Suppressor macrophage treated with lipopolysaccharide for 1 hour (primary cell): Measurements from ENCODE around the gene DCTD.
A peak's percentile ranks its signal among the peaks of the same experiment; 100 is the strongest.
"Not testable (repeated sequence)": the region's sequence is repeated elsewhere in the genome, so short reads cannot be mapped to it uniquely, and the experiment has no call there.

Experiments
- DNase-seq, 3 donors: peaks; one replicate each; pipeline ENCODE4 v3.0.0-alpha.2; 2020 to 2022

The DCTD gene

DNA sequence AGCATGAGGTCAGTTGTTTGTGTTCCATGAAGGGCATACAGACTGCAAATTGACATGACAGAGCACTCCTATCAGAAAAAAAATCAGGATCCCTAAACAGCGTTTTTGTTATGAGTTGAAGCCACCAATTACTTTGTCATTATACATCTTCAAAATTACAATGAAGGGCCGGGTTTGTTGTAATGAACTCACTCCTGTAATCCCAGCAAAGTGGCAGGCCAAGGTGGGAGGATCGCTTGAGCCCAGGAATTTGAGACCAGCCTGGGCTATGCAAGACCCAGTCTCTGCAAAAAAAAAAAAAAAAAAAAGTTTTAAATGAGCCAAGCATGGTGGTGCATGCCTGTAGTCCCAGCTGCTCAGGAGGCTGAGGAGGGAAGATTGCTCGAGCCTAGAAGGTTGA is 3.5 kb upstream of the DCTD start:
- no peak for DNase-seq

DNA sequence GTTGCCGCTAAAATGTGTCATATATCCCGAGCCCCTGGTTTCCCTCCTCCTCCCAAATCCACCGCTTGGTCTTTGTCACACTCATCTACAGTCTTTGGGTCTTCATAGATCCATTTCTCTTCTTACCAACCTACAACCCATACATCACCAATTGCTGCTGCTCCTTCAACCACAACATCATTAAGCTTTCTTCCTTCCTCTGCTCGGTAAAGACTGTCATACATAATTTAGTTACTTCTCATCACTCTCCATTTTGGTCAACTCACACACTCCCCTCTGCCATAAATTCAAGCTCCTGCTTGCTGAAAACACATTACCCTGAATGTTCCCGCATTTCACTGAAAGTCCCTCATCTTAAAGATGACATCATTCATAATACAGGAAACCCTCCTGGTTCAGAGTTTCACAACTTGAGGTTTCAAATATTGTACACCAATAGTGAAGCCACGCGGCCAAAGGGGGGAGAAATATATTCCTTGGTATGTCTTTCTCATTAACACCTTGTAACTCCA is 1.7 kb upstream of the DCTD start:
- DNase-seq, result peak; percentile 43 to 65 (median 51)

GRCh38 chr4:182918044-182918607 is 940 bp upstream of the DCTD start:
- peak in 1 of 3 donors; percentile 18 for DNase-seq

DNA sequence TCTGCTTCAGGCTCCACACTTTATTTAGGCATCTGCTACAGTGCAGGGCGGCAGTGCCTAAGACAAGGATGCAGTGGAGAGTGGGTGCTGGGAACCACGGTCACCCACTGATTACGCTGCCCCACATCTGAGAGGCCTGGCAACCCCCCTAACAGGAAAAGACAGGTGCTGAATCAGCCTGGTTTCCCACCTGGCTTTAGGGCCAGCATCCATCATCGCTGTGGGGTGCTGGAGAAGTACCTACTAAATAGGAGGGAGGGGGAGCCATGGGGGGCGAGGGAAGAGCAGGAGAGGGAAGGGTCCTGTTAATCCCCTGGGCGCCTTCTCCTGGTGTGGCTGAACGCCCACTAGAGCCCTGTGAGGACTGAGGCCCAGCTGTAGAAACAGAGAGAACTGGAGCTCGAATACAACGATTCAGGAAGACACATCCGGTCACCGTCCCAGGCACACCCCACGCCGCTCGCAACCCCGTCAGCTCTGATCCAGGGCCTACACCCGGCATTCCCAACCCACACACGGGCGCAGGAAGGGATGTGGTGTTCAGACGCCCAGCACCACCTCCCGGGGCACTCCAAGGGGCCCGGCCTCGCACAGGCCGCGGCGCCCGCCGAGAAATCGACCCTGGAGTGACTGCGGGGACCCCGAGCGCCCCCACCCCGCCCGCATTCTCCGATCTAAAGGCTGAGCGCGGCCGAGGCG is 554 bp downstream of the DCTD start:
- DNase-seq, result peak; percentile 59 to 75 (median 64)

GRCh38 chr4:182914357-182914756 is 2.8 kb downstream of the DCTD start:
- no peak for DNase-seq

GRCh38 chr4:182913621-182914020 is 3.6 kb downstream of the DCTD start:
- no peak for DNase-seq

- DNase-seq, result no peak
Observed at GRCh38 chr4:182913036-182913435, 4.2 kb downstream of the DCTD start.

GRCh38 chr4:182908124-182908523 is 9.1 kb downstream of the DCTD start:
- DNase-seq, result no peak

GRCh38 chr4:182907396-182907795 is 9.8 kb downstream of the DCTD start:
- DNase-seq, result no peak

DNA sequence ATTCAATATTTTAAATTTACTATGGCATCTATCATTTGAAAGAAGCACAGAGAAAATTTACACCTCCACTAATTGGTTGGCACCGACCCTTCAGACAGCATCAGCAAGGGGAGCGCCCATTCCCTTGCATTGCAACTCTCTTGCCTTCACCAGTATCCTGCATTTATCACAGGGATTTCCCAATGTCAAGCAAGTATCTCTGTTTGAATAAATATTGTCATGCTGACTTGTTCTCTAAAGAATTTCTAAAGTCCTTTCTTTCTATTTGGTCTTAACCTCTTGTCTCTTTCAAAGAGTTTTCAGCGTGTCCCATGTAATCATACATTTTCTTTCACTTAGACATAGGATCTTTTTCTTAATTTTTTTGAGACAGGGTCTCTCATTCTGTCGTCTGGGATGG is 10.4 kb downstream of the DCTD start:
- DNase-seq, result no peak

DNA sequence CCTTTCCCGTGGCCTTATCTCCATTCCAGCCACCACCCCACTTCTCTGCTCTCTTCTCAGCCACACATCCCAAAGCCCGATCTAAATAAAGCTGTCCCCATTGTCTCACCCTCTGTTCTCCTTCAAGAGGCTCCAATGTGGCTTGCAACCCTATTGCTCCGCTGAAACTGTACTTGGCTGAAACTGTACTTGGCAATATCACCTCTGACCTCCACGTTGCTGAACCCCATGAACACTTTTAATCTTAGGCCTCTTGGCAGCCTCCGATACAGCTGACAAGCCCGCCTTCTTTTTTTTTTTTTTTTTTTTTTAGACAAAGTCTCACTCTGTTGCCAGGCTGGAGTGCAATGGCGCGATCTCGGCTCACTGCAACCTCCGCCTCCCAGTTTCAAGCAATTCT is 12.1 kb downstream of the DCTD start:
- DNase-seq, result no peak

- no peak for DNase-seq
Observed at GRCh38 chr4:182904211-182904761, 12.9 kb downstream of the DCTD start.

- no peak for DNase-seq
Observed at GRCh38 chr4:182903013-182903412, 14.2 kb downstream of the DCTD start.

DNA sequence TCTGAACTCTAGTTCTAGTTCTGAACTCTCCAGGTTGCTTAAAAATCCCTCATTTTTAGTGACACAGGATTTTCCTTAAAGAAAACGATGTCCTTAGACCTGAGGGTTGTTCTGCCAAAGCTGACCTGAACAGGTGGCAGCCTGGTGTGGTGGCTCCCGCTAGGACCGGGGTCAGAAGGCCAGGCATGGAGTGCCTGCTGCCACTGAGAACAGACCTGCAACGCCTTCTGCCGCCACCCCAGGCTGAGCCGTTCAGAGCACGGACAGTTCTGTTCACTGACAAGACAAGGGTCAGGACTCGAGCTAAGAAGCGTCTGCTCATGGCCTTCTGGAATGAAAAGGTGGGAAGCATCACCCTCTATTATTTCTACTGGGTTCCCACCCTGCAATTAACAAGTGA is 15.8 kb downstream of the DCTD start:
- DNase-seq, result no peak

- DNase-seq, result not testable (repeated sequence)
Observed at GRCh38 chr4:182900021-182900420, 17.2 kb downstream of the DCTD start.

DNA sequence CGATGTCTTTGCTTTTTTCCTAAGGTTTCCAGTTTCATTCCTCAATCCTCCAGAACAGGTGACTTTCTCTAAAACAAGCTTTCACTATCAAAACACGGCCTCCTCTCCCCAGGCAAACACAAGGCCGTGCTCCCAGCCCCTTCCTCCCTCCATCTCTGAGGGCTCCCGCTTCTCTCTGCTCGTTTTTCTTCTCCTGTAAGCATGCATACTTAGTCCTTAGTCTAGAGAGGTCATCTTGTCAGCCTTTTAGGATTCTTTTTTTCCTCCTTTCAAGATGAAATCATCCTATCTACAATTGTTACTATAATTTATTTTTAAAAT is 18.7 kb downstream of the DCTD start:
- DNase-seq, result no peak

- DNase-seq, result no peak
Observed at GRCh38 chr4:182897601-182898478, 19.3 kb downstream of the DCTD start.

DNA sequence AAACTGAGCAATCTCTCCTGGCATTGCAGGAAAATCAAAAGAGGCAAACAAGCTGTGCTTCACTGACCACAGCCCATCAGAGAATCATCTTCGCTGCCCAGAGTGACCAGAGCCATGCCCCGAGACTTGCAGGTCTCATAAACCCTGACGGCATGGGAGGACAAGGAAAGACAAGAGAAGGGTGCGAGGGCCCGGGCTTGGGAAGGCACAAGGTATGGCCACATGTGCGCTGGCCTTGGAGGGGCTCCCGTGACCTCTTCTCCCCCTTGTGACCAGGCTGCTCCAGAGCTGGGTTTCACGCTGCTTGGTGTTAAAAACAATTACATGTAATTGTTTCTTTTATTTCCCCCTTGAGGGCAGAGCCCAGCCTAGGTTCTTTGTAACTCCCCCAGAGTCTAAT is 20.8 kb downstream of the DCTD start:
- DNase-seq, result no peak

DNA sequence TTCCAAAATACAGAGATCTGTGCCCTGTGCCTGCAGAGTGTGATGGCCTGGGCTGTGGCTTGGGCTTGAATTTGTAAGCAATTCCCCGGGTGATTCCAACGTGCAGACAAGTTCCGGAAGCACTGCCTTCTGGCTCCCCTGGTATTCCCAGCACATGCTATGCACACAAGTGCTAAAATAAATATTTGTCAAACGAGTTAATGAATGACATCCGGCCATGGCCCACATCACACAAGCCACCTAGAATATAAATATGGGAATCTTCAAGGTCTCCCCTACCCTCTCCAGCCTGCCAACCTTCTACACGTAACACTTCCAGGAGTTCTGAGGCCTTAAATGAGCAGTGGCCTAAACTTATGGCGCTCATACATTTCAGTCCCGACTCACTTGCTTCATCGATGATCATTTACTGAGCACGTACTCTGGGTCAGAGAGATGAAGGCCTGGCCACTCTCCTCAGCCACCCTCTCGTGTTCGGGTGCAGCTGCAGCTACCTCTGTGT is 21.3 kb downstream of the DCTD start:
- DNase-seq, result no peak

DNA sequence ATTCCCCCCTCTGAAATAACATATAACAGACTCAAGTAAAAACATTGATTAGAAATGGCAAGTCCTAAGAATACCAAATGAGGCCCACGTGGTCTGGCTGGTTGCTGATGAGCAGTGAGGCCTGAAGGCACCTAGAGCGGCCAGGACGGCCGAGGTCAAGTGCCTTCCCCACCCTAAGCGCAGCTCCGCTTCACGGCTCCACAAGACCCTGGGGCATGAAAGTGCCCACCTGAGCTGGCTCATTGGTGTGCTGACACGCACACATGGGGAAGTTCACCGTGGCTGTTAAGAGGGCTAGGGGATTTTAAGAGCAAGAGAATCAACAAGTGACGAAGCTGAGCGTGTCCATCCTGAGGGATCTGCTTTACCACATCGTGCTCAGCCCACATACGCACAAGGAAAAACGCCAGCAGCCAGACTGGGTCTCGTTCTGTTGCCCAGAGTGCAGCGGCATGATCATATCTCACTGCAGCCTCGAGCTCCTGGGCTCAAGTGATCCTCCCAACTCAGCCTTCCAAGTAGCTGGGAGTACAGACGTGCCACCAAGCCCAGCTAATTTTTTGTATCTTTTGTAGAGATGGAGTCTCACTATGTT is 22.4 kb downstream of the DCTD start:
- DNase-seq, result no peak

- no peak for DNase-seq
Observed at GRCh38 chr4:182893474-182894080, 23.6 kb downstream of the DCTD start.

- no peak for DNase-seq
Observed at GRCh38 chr4:182893047-182893446, 24.1 kb downstream of the DCTD start.

DNA sequence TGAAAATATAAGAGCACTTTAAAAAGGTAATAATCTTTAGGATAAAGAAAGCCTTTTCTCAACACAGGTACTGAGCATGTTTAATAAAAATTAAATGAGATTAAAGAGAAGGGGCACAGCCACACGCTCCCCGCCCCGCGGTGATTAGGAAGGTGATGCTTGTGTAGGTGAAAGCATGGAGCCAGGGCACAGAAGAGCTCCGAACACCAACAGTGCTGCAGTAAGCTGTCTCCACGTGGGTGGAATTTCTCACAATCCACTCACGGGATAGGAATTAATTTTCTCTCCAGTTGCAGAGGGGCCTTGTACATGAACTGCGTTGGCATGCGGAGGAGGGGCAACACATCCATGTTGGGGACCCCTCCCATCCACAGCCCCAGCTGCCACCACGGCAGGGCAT is 27.0 kb downstream of the DCTD start:
- DNase-seq, result no peak
